ENCODE results near the gene C17orf75. TPM values are rescaled to one million over a fixed set of nuclear protein-coding genes. Genes with fewer than 3 reads are reported as not detected.

Gene C17orf75
- total and polyA plus RNA-seq, 8 donors, result 7.5 to 48.0 (median 14.8) TPM

GRCh38 chr17:32279891-32280716 is 61.9 kb downstream of the C17orf75 start:
- peaks cover 0 to 14% (median 3%) of the 10 kb centered on the region in 4 donors for H3K4me1 ChIP-seq
- TF ChIP-seq POLR2A (IDR thresholded peaks at IDR 0.05) (no peak), EP300 (IDR thresholded peaks at IDR 0.05) (no peak), POLR2AphosphoS5 (IDR thresholded peaks at IDR 0.05) (no peak), CTCF (IDR thresholded peaks at IDR 0.05) (no peak)
- 78 to 87% (median 82%) methylated on average over 17 to 21 of the region's 21 CpGs for WGBS, 5 donors
- intact Hi-C loops (cut with DNase I; ENCODE audit: low total_unique reads), result no loop called here
- H3K36me3 ChIP-seq, result no peaks in the 10 kb centered on the region
- H3K27ac ChIP-seq, result no peak overlapping the region
- DNase-seq, result no peak
- no peaks in the 10 kb centered on the region for H3K9me3 ChIP-seq
- H3K4me3 ChIP-seq, result no peak overlapping the region
- peaks cover 0 to 32% (median 0%) of the 10 kb centered on the region in 3 donors for H3K27me3 ChIP-seq

- intact Hi-C loops (cut with DNase I; ENCODE audit: low total_unique reads), result no loop called here
- H3K4me1 ChIP-seq, result peaks cover 0 to 15% (median 3%) of the 10 kb centered on the region in 4 donors
- WGBS, 5 donors, result 83 to 100% (median 97%) methylated on average over 2 of the region's 2 CpGs
- H3K4me3 ChIP-seq, result no peak overlapping the region
- H3K27me3 ChIP-seq, result peaks cover 0 to 36% (median 0%) of the 10 kb centered on the region in 3 donors
- no peak overlapping the region for H3K27ac ChIP-seq
- no peaks in the 10 kb centered on the region for H3K36me3 ChIP-seq
- DNase-seq, result no peak
- TF ChIP-seq CTCF (IDR thresholded peaks at IDR 0.05) (no peak), POLR2AphosphoS5 (IDR thresholded peaks at IDR 0.05) (no peak), POLR2A (IDR thresholded peaks at IDR 0.05) (no peak), EP300 (IDR thresholded peaks at IDR 0.05) (no peak)
- H3K9me3 ChIP-seq, result no peaks in the 10 kb centered on the region
These were observed 63.2 kb downstream of the C17orf75 start for GRCh38 chr17:32278815-32279214.

Other genes starting within 250 kb of the C17orf75 start
- gene RHOT1, start 199.7 kb downstream of the C17orf75 start, total RNA-seq, result 100 to 1,000 TPM in 1 of 5 donors, 10 to 100 TPM in 3, 1 to 10 TPM in 1; 7.0 to 219 (median 80.0) TPM
- 10 to 100 TPM; 28.0 to 41.5 (median 32.5) TPM for gene RHOT1, start 199.7 kb downstream of the C17orf75 start, polyA plus RNA-seq
- 10 to 100 TPM in 1 of 5 donors, 1 to 10 TPM in 2, not detected in 2; 2.0 to 15.2 (median 8.0) TPM for gene RHBDL3, start 76.3 kb downstream of the C17orf75 start, total RNA-seq
- gene RHBDL3, start 76.3 kb downstream of the C17orf75 start, polyA plus RNA-seq, result 1 to 10 TPM in 1 of 3 donors, under 1 TPM in 2; 0.31 to 1.5 (median 0.88) TPM
- gene ZNF207, start 8.0 kb upstream of the C17orf75 start, total RNA-seq, result 100 to 1,000 TPM; 104 to 800 (median 220) TPM
- gene ZNF207, start 8.0 kb upstream of the C17orf75 start, polyA plus RNA-seq, result 10 to 100 TPM; 46.8 to 72.2 (median 47.7) TPM
- 100 to 1,000 TPM in 1 of 5 donors, 10 to 100 TPM in 4; 21.0 to 131 (median 36.5) TPM for gene PSMD11, start 102.3 kb upstream of the C17orf75 start, total RNA-seq
- 10 to 100 TPM; 29.6 to 30.4 (median 30.1) TPM for gene PSMD11, start 102.3 kb upstream of the C17orf75 start, polyA plus RNA-seq
- 1 to 10 TPM in 3 of 5 donors, under 1 TPM in 1, not detected in 1; 0.45 to 2.6 (median 1.9) TPM for gene CDK5R1, start 144.8 kb upstream of the C17orf75 start, total RNA-seq
- gene CDK5R1, start 144.8 kb upstream of the C17orf75 start, polyA plus RNA-seq, result 1 to 10 TPM in 1 of 3 donors, under 1 TPM in 1, not detected in 1; 0.37 to 1.9 TPM